ENCODE results near the gene ZNF132. TPM values are rescaled to one million over a fixed set of nuclear protein-coding genes. Genes with fewer than 3 reads are reported as not detected.
A peak's percentile ranks its signal among the peaks of the same experiment; 100 is the strongest.

ZNF132 gene
- total and polyA plus RNA-seq, 9 of the 15 experiments (the other 6 are each of a cell fraction or from before 2014, with no cell fraction given) = 0.03 to 0.42 (median 0.10) TPM; not detected in 5

GRCh38 chr19:58386576-58387337 is 53.2 kb downstream of the ZNF132 start, which contains the start of gene RPS5 (continued):
- no peak for TF ChIP-seq BRCA1 (IDR thresholded peaks at IDR 0.05)
- TF ChIP-seq BRCA1 (CRISPR knock-in tag; IDR thresholded peaks at IDR 0.05) = no peak
- no peak for TF ChIP-seq MCM3 (IDR thresholded peaks at IDR 0.05)
- TF ChIP-seq XRCC5 (IDR thresholded peaks at IDR 0.05; ENCODE audit: low read depth, low read length) = no peak
- TF ChIP-seq MGA (IDR thresholded peaks at IDR 0.05) = peak; percentile 96
- TF ChIP-seq GABPB1 (CRISPR knock-in tag; IDR thresholded peaks at IDR 0.05) = peak; percentile 96
- no peak for TF ChIP-seq PHB2 (IDR thresholded peaks at IDR 0.05; ENCODE audit: low read depth)
- 0 out of 2 replicates have a peak, but pooled peaks have one; percentile 90 for TF ChIP-seq RBM14 (IDR thresholded peaks at IDR 0.05; ENCODE audit: borderline replicate concordance, insufficient read depth, low read depth, low read length)
- no peak for TF ChIP-seq PTBP1 (IDR thresholded peaks at IDR 0.05; ENCODE audit: low read depth, low read length)
- TF ChIP-seq KHSRP (IDR thresholded peaks at IDR 0.05) = no peak
- no peak; a peak in 1 of 4 replicates for TF ChIP-seq RAD21 (CRISPR knock-in tag; conservative IDR thresholded peaks at IDR 0.05 in 1 of 2, IDR thresholded peaks at IDR 0.05 in 1 of 2)
- TF ChIP-seq DLX4 (CRISPR knock-in tag; IDR thresholded peaks at IDR 0.05) = no peak
- TF ChIP-seq HMGN3 (IDR thresholded peaks at IDR 0.05; ENCODE audit: borderline replicate concordance, extremely low read depth, insufficient read length, low read depth, low read length) = peak; percentile 73
- no peak for TF ChIP-seq HNRNPK (IDR thresholded peaks at IDR 0.05; ENCODE audit: low read depth, low read length, poor library complexity, severe bottlenecking)
- peak in 1 of 2 experiments; percentile 33; a peak in 1 of 4 replicates for TF ChIP-seq KDM4B (IDR thresholded peaks at IDR 0.05; ENCODE audit: borderline replicate concordance in 2 of 2, low read depth in 1 of 2)
- TF ChIP-seq ZNF589 (CRISPR knock-in tag; IDR thresholded peaks at IDR 0.05; ENCODE audit: low read depth) = no peak
- TF ChIP-seq ZBED1 (IDR thresholded peaks at IDR 0.05) = no peak

Data from K562 (cell line).